NCI-H1092 (cell line): ENCODE measurements around the gene ATG14.

Experiments
- DNase-seq: peaks from one replicate; lab custom pipeline; 2025; lab: John Stamatoyannopoulos, UW

The ATG14 gene

DNA sequence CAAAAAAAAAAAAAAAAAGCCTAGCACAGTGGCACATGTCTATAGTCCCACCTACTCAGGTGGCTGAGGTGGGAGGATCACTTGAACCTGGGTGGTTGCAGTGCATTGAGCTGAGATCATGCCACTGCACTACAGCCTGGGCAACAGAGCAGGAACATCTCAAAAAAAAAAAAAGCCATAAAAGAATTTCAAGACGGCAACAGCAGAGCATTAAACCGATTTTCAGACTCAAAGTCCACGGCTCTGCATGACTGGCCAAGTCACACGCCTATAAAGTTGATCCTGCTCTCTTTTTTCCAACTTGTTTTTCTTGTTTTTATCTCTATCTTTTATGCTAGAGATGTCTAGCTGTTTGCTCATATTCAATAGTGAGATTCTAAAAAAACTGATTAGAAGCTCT, 95.1 kb downstream of the ATG14 start:
- no peak for DNase-seq
